Glutamatergic neuron (in vitro differentiated cells): ENCODE data around the gene SIGLEC5. TPM values are rescaled to one million over a fixed set of nuclear protein-coding genes. Genes with fewer than 3 reads are reported as not detected.
"Not testable (repeated sequence)": the region's sequence is repeated elsewhere in the genome, so short reads cannot be mapped to it uniquely, and the experiment has no call there.

Experiments
- DNase-seq: peaks from one replicate; pipeline ENCODE4 v3.0.0; 2022
- H3K27ac Mint-ChIP-seq: one replicate; pipeline ENCODE4 v1.8.0; 2020; ENCODE audit warnings: mild to moderate bottlenecking, mixed read lengths, inconsistent platforms; ENCODE audit not compliant: unreplicated experiment
- H3K27me3 Mint-ChIP-seq: one replicate; pipeline ENCODE4 v1.8.0; 2020; ENCODE audit warnings: mild to moderate bottlenecking, moderate library complexity, mixed read lengths, inconsistent platforms; ENCODE audit not compliant: unreplicated experiment
- H3K36me3 Mint-ChIP-seq: one replicate; pipeline ENCODE4 v1.8.0; 2020; ENCODE audit warnings: mild to moderate bottlenecking, mixed read lengths, inconsistent platforms; ENCODE audit not compliant: unreplicated experiment
- H3K4me1 Mint-ChIP-seq: one replicate; pipeline ENCODE4 v1.8.0; 2020; ENCODE audit warnings: mild to moderate bottlenecking, low read depth, mixed read lengths, inconsistent platforms; ENCODE audit not compliant: unreplicated experiment
- H3K4me3 Mint-ChIP-seq: one replicate; pipeline ENCODE4 v1.8.0; 2020; ENCODE audit warnings: mild to moderate bottlenecking, mixed read lengths, inconsistent platforms; ENCODE audit not compliant: unreplicated experiment
- H3K9me3 Mint-ChIP-seq: one replicate; pipeline ENCODE4 v1.8.0; 2020; ENCODE audit warnings: mild to moderate bottlenecking, moderate library complexity, mixed read lengths, inconsistent platforms; ENCODE audit not compliant: unreplicated experiment
- CTCF ChIP-seq: fragments of 200-600 bp; sonication (generic); IDR thresholded peaks from one replicate; pipeline ENCODE4 v1.5.0; 2021; ENCODE audit not compliant: partially characterized antibody, unreplicated experiment
- long read RNA-seq: library from polyadenylated mRNA; unstranded; transcript quantifications from one replicate; pipeline ENCODE4 v2.0.0, GENCODE V29; 2020; ENCODE audit not compliant: unreplicated experiment
- total RNA-seq: library from RNA; stranded (reverse); fragmentation: NEBNext Ultra II Directional; extraction: Animal tissue kit (Norgen Biotek cat#: 25700); gene quantifications from one replicate; pipeline ENCODE4 v1.2.1, GENCODE V29; 2021; ENCODE audit not compliant: unreplicated experiment

SIGLEC5 gene
- not detected for total RNA-seq
- long read RNA-seq: 0 reads

GRCh38 chr19:51630315-51630714 lies at the start of gene SIGLEC5:
SIGLEC5 (minus strand) TSS chr19:51630401; CDS start chr19:51630335, 66 bp downstream.
- H3K4me3 Mint-ChIP-seq, H3K27ac Mint-ChIP-seq, H3K4me1 Mint-ChIP-seq, H3K9me3 Mint-ChIP-seq, DNase-seq, H3K36me3 Mint-ChIP-seq, H3K27me3 Mint-ChIP-seq: not testable (repeated sequence)

GRCh38 chr19:51676566-51677083 lies 46.4 kb upstream of the SIGLEC5 start:
- Mint-ChIP-seq H3K27ac (no peak overlapping the region), H3K36me3 (no peaks in the 10 kb centered on the region), H3K4me1 (peaks cover 3% of the 10 kb centered on the region), H3K4me3 (no peak overlapping the region), H3K9me3 (no peaks in the 10 kb centered on the region), H3K27me3 (peaks cover 2% of the 10 kb centered on the region)
- no peak for DNase-seq
- no peak for TF ChIP-seq CTCF

DNA sequence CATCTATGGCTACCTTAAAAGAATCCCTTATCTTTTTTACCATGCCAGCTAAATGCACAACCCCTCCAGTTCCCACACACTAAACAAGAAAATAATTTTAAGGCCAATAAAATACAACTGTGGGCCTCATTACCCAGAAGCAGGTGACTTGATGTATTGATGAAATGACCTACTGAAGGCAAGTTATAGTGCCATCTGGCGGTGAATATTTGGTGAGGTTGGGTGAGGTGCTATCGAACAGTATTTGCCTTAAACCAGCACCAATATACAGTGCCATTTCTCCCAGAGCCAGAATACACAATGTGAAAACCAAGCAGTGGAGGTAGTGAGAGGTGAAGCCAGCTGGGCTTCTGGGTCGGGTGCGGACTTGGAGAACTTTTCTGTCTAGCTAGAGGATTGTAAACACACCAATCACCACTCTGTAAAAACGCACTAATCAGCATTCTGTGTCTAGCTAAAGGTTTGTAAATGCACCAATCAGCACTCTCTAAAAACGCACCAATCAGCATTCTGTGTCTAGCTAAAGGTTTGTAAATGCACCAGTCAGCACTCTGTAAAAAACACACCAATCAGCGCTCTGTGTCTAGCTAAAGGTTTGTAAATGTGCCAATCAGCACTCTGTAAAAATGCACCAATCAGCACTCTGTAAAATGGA lies 45.8 kb upstream of the SIGLEC5 start:
- not testable (repeated sequence) for DNase-seq, H3K27ac Mint-ChIP-seq, H3K4me3 Mint-ChIP-seq, H3K9me3 Mint-ChIP-seq, H3K4me1 Mint-ChIP-seq, H3K27me3 Mint-ChIP-seq, H3K36me3 Mint-ChIP-seq

DNA sequence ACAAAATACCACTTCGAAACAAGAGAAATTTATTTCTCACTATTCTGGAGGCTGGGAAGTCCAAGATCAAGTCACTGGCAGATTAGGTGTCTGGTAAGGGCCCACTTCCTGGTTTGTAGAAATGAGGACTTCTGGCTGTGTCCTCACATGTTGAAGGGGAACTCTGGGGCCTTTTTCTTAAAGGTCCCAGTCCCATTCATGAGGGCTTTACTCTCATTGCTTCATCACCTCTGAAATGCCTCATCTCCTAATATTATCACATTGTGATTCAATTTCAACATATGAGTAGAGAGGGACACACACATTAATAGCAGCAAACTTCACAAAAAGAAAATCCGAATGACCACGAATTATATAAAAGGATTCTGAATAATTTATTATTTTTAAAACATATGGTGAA lies 38.0 kb upstream of the SIGLEC5 start:
- DNase-seq: no peak
- no peaks in the 10 kb centered on the region for H3K4me1 Mint-ChIP-seq
- peaks cover 2% of the 10 kb centered on the region for H3K27me3 Mint-ChIP-seq
- no peak overlapping the region for H3K27ac Mint-ChIP-seq
- no peaks in the 10 kb centered on the region for H3K9me3 Mint-ChIP-seq
- TF ChIP-seq CTCF: no peak
- no peaks in the 10 kb centered on the region for H3K36me3 Mint-ChIP-seq
- H3K4me3 Mint-ChIP-seq: no peak overlapping the region

GRCh38 chr19:51664997-51665396 lies 34.8 kb upstream of the SIGLEC5 start:
- Mint-ChIP-seq H3K4me3 (no peak overlapping the region), H3K9me3 (no peaks in the 10 kb centered on the region), H3K36me3 (no peaks in the 10 kb centered on the region), H3K27me3 (no peaks in the 10 kb centered on the region), H3K27ac (no peak overlapping the region), H3K4me1 (no peaks in the 10 kb centered on the region)
- TF ChIP-seq CTCF: peak; percentile 26
- no peak for DNase-seq

- Mint-ChIP-seq H3K9me3 (no peaks in the 10 kb centered on the region), H3K4me3 (no peak overlapping the region), H3K27me3 (no peaks in the 10 kb centered on the region), H3K36me3 (no peaks in the 10 kb centered on the region), H3K27ac (no peak overlapping the region), H3K4me1 (no peaks in the 10 kb centered on the region)
- no peak for DNase-seq
- TF ChIP-seq CTCF: no peak
These were observed 33.9 kb upstream of the SIGLEC5 start for GRCh38 chr19:51664131-51664530.
